DMS79 (cell line): ENCODE data around the gene CDH4.

Source experiments
- DNase-seq: peaks from one replicate; lab custom pipeline; 2025; lab: John Stamatoyannopoulos, UW

CDH4 gene

GRCh38 chr20:61671559-61671958, 419.5 kb downstream of the CDH4 start:
- DNase-seq: no peak

- DNase-seq: peak; percentile 35
These were observed 421.2 kb downstream of the CDH4 start for GRCh38 chr20:61673152-61673847.

GRCh38 chr20:61674121-61674520, 422.1 kb downstream of the CDH4 start:
- DNase-seq: no peak

GRCh38 chr20:61674688-61675087, 422.6 kb downstream of the CDH4 start:
- DNase-seq: no peak

- no peak for DNase-seq
These were observed 425.9 kb downstream of the CDH4 start for GRCh38 chr20:61677928-61678327.

- DNase-seq: no peak
These were observed 426.4 kb downstream of the CDH4 start for GRCh38 chr20:61678437-61678836.

GRCh38 chr20:61679473-61679872, 427.4 kb downstream of the CDH4 start:
- no peak for DNase-seq

- DNase-seq: no peak
These were observed 428.0 kb downstream of the CDH4 start for GRCh38 chr20:61680096-61680495.

- no peak for DNase-seq
These were observed 430.3 kb downstream of the CDH4 start for GRCh38 chr20:61682114-61682995.

GRCh38 chr20:61682996-61683681, 431.1 kb downstream of the CDH4 start:
- no peak for DNase-seq

GRCh38 chr20:61683721-61684120, 431.7 kb downstream of the CDH4 start:
- DNase-seq: peak; percentile 62

- DNase-seq: peak; percentile 3
These were observed 432.1 kb downstream of the CDH4 start for GRCh38 chr20:61684136-61684535.

GRCh38 chr20:61684583-61685235, 432.6 kb downstream of the CDH4 start:
- DNase-seq: no peak

GRCh38 chr20:61685462-61685861, 433.4 kb downstream of the CDH4 start:
- DNase-seq: no peak

- no peak for DNase-seq
These were observed 434.2 kb downstream of the CDH4 start for GRCh38 chr20:61686051-61686936.

GRCh38 chr20:61688411-61688810, 436.4 kb downstream of the CDH4 start:
- DNase-seq: no peak

- no peak for DNase-seq
These were observed 438.1 kb downstream of the CDH4 start for GRCh38 chr20:61690150-61690549.

GRCh38 chr20:61690993-61691838, 439.2 kb downstream of the CDH4 start:
- no peak for DNase-seq

- no peak for DNase-seq
These were observed 439.9 kb downstream of the CDH4 start for GRCh38 chr20:61691978-61692377.

GRCh38 chr20:61692479-61692878, 440.4 kb downstream of the CDH4 start:
- no peak for DNase-seq
